Measurements from ENCODE around the gene TMEM186. TPM values are rescaled to one million over a fixed set of nuclear protein-coding genes. Genes with fewer than 3 reads are reported as not detected.
"Not testable (repeated sequence)": the region's sequence is repeated elsewhere in the genome, so short reads cannot be mapped to it uniquely, and the experiment has no call there.

TMEM186 gene
- total and polyA plus RNA-seq, 2 experiments from 2014 or later, result 10.9 to 20.4 TPM

DNA sequence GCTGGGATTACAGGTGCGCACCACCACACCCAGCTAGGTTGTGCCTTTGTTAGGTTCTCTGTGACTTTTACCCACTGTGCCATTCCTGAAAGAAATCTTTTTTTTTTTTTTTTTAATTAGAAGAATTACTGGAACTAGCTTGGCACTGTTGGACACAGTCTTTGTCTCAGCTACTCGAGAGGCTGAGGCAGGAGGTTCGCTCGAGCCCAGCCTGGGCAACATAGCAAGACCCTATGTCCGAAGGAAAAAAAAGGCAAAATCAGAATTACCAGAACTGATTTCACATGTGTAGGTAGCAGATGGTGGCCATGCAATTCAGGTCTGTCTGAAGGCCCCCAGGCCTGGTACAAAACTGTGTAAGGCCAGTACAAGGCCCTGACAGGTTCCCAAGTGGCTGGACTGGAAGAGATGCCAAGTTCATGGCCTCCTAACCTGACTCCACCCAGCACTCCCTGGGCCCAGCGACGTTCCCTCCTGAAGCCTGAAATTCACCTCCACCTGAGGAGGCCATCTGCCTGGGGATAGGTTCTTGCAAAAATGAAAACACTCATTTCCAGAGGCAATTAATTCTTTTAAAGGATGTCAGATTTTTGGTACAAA, 48.4 kb upstream of the TMEM186 start:
- no peaks in the 10 kb centered on the region for H3K27me3 ChIP-seq
- DNase-seq (ENCODE audit: low spot score), result no peak
- no peak overlapping the region for H3K4me2 ChIP-seq
- H3K27ac ChIP-seq, result no peak overlapping the region
- no peaks in the 10 kb centered on the region for H3K4me1 ChIP-seq (ENCODE audit: insufficient read depth)
- TF ChIP-seq, protein P1, sequence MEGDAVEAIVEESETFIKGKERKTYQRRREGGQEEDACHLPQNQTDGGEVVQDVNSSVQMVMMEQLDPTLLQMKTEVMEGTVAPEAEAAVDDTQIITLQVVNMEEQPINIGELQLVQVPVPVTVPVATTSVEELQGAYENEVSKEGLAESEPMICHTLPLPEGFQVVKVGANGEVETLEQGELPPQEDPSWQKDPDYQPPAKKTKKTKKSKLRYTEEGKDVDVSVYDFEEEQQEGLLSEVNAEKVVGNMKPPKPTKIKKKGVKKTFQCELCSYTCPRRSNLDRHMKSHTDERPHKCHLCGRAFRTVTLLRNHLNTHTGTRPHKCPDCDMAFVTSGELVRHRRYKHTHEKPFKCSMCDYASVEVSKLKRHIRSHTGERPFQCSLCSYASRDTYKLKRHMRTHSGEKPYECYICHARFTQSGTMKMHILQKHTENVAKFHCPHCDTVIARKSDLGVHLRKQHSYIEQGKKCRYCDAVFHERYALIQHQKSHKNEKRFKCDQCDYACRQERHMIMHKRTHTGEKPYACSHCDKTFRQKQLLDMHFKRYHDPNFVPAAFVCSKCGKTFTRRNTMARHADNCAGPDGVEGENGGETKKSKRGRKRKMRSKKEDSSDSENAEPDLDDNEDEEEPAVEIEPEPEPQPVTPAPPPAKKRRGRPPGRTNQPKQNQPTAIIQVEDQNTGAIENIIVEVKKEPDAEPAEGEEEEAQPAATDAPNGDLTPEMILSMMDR (IDR thresholded peaks at IDR 0.05; ENCODE audit: poor library complexity), result no peak
- TF ChIP-seq EZH2phosphoT487 (IDR thresholded peaks at IDR 0.05; ENCODE audit: low read depth, severe bottlenecking, unreplicated experiment) (no peak), EZH2 (IDR thresholded peaks at IDR 0.05; ENCODE audit: borderline replicate concordance) (no peak)
- H3K9me3 ChIP-seq (ENCODE audit: low read depth), result no peaks in the 10 kb centered on the region
- no peak overlapping the region for H2AFZ ChIP-seq
- no peak overlapping the region for H3K4me3 ChIP-seq
- 98% methylated on average over 7 of the region's 7 CpGs for WGBS (ENCODE audit: low lambda C conversion rate, missing lambda C conversion rate)
- no peaks in the 10 kb centered on the region for H3K36me3 ChIP-seq (replicated peaks; ENCODE audit: insufficient read depth, low read depth)
- H3K9me2 ChIP-seq (replicated peaks; ENCODE audit: insufficient read depth), result no peaks in the 10 kb centered on the region
- H3K79me2 ChIP-seq, result peaks cover 4% of the 10 kb centered on the region
- peaks cover 15% of the 10 kb centered on the region for H4K20me1 ChIP-seq (ENCODE audit: insufficient read depth, poor library complexity, severe bottlenecking)

DNA sequence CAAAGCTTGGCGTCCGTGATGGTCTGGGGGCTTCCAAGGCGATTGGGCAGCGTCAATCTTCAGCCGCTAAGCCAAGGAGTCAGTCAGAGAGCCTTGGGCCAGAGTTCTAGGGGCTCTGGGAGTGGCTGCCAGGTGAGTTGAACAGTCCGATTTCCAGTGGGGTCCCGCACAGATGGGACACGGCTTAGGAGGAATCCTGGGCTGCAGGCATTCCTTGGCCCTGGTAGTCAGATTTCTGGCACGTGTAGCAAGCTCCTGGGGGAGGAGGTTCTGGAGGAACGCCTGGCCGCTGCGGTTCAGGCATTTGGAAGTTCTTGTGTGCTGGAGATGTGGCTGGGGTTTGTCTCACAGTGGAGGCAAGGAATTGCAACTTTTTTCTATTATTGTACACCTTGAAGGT, 45.9 kb upstream of the TMEM186 start:
- H2AFZ ChIP-seq; DNase-seq (ENCODE audit: low spot score); H3K27me3 ChIP-seq; H3K27ac ChIP-seq; H3K4me3 ChIP-seq; H3K4me2 ChIP-seq; H3K4me1 ChIP-seq (ENCODE audit: insufficient read depth); H3K9me3 ChIP-seq (ENCODE audit: low read depth); H3K36me3 ChIP-seq (replicated peaks; ENCODE audit: insufficient read depth, low read depth); H3K9me2 ChIP-seq (replicated peaks; ENCODE audit: insufficient read depth): not testable (repeated sequence)
- Histone ChIP-seq H3K79me2 (peaks cover 18% of the 10 kb centered on the region), H4K20me1 (ENCODE audit: insufficient read depth, poor library complexity, severe bottlenecking) (peaks cover 11% of the 10 kb centered on the region)
- 96% methylated on average over 7 of the region's 12 CpGs for WGBS (ENCODE audit: low lambda C conversion rate, missing lambda C conversion rate)

DNA sequence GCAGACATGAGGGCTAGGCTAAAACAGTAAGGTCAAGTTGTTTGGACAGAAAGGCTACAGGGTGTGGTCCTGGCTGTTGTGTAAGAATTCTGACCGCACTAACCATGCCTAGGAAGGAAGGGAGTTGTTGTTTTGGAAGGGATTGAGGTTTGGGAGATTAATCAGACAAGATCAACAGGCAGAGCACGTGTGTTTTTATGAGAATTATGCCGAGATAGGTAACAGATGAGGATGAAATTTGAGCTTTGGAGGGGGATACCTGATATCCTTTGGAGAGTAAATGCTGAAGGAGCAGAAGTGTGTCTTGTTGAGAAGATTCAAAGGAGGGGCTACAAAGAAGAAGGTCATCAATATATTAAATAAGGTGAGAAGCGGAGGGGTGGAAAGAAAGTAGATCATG, 44.6 kb upstream of the TMEM186 start:
- not testable (repeated sequence) for H2AFZ ChIP-seq; H4K20me1 ChIP-seq (ENCODE audit: insufficient read depth, poor library complexity, severe bottlenecking); H3K9me2 ChIP-seq (replicated peaks; ENCODE audit: insufficient read depth); H3K4me1 ChIP-seq (ENCODE audit: insufficient read depth); H3K27me3 ChIP-seq; H3K4me2 ChIP-seq; H3K36me3 ChIP-seq (replicated peaks; ENCODE audit: insufficient read depth, low read depth); DNase-seq (ENCODE audit: low spot score); H3K9me3 ChIP-seq (ENCODE audit: low read depth); H3K27ac ChIP-seq; H3K4me3 ChIP-seq
- 58% methylated on average over 3 of the region's 4 CpGs for WGBS (ENCODE audit: low lambda C conversion rate, missing lambda C conversion rate)
- peaks cover 24% of the 10 kb centered on the region for H3K79me2 ChIP-seq

DNA sequence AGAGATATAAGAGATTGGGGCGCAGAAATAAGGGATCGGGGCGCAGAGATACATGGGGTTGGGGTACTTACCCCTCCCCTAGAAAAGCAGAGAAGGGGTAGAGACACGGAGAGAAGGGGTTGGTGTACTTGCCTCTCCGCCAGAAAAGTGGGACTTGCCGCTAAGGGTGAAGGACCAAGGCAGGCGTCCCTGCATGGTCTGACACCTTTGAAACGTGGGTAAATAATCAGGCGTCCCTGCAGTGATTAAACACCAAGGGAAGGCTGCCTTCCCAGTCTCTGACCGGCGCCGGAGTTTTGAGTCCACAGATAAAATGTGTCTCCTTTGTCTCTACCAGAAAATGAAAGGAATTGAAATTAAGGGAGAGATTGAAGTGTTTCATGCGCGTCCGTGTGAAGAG, 40.2 kb upstream of the TMEM186 start:
- H3K4me1 ChIP-seq (ENCODE audit: insufficient read depth); H2AFZ ChIP-seq; H3K9me3 ChIP-seq (ENCODE audit: low read depth); H3K27ac ChIP-seq; H3K4me3 ChIP-seq; H3K36me3 ChIP-seq (replicated peaks; ENCODE audit: insufficient read depth, low read depth); H3K9me2 ChIP-seq (replicated peaks; ENCODE audit: insufficient read depth); H3K4me2 ChIP-seq; H3K27me3 ChIP-seq; DNase-seq (ENCODE audit: low spot score); H4K20me1 ChIP-seq (ENCODE audit: insufficient read depth, poor library complexity, severe bottlenecking): not testable (repeated sequence)
- H3K79me2 ChIP-seq, result peaks cover 21% of the 10 kb centered on the region
- 64% methylated on average over 15 of the region's 15 CpGs for WGBS (ENCODE audit: low lambda C conversion rate, missing lambda C conversion rate)

DNA sequence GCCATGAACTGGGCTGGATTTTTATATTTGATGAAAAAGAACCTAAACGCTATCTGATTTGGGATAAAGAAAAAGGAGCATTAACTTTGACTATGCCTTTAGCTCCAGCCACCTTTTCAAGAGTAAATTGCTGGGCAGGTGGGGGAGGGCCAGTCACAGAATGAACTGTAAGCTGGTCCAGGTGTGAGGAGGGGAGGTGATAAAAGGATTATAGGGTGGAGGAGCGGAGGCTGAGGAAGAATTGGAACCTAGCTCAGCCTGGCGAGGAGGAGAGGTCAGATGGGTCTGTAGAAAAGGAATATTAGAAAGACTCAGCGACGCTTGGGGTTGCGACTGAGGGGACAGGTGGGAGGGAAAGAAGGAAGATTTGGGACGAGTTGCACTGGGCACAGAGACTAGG, 39.4 kb upstream of the TMEM186 start:
- peaks cover 26% of the 10 kb centered on the region for H3K79me2 ChIP-seq
- 65% methylated on average over 7 of the region's 7 CpGs for WGBS (ENCODE audit: low lambda C conversion rate, missing lambda C conversion rate)
- H3K9me3 ChIP-seq (ENCODE audit: low read depth); H3K27me3 ChIP-seq; H2AFZ ChIP-seq; DNase-seq (ENCODE audit: low spot score); H4K20me1 ChIP-seq (ENCODE audit: insufficient read depth, poor library complexity, severe bottlenecking); H3K4me2 ChIP-seq; H3K9me2 ChIP-seq (replicated peaks; ENCODE audit: insufficient read depth); H3K4me1 ChIP-seq (ENCODE audit: insufficient read depth); H3K27ac ChIP-seq; H3K4me3 ChIP-seq; H3K36me3 ChIP-seq (replicated peaks; ENCODE audit: insufficient read depth, low read depth): not testable (repeated sequence)

Measured in hepatocyte (in vitro differentiated cells).